Subcutaneous abdominal adipose tissue (tissue), 5 donors: ENCODE data around the gene NCSTN.

Source experiments
- H3K27ac ChIP-seq: one replicate; pipeline ENCODE4 v1.7.0; 2013; ENCODE audit warnings: low read depth, mild to moderate bottlenecking, inconsistent platforms, low read length, moderate library complexity
- H3K27me3 ChIP-seq, 5 donors: one replicate each; pipeline ENCODE4 v1.7.0; 2013; ENCODE audit warnings: low read length in 5 of 5, inconsistent platforms in 1 of 5; ENCODE audit not compliant: control insufficient read depth in 5 of 5, insufficient read depth in 4 of 5
- H3K36me3 ChIP-seq, 5 donors: one replicate each; pipeline ENCODE4 v1.7.0; 2013; ENCODE audit warnings: low read length in 5 of 5; ENCODE audit not compliant: control insufficient read depth in 5 of 5, insufficient read depth in 5 of 5
- H3K4me1 ChIP-seq, 5 donors: one replicate each; pipeline ENCODE4 v1.7.0; 2013; ENCODE audit warnings: low read length in 5 of 5, mild to moderate bottlenecking in 3 of 5, moderate library complexity in 1 of 5; ENCODE audit not compliant: control insufficient read depth in 5 of 5, insufficient read depth in 5 of 5
- H3K4me3 ChIP-seq, 5 donors: one replicate each; pipeline ENCODE4 v1.7.0; 2013; ENCODE audit warnings: low read length in 5 of 5, low read depth in 1 of 5
- H3K9ac ChIP-seq, 5 donors: one replicate each; pipeline ENCODE4 v1.7.0; 2013; ENCODE audit warnings: low read length in 5 of 5, mild to moderate bottlenecking in 4 of 5, moderate library complexity in 3 of 5
- H3K9me3 ChIP-seq, 5 donors: one replicate each; pipeline ENCODE4 v1.7.0; 2013; ENCODE audit warnings: low read length in 5 of 5; ENCODE audit not compliant: control insufficient read depth in 5 of 5
- donor health status: healthy.
- donor health status: healthy.
- donor health status: healthy.
- donor health status: healthy.
- donor health status: healthy.

Gene NCSTN

GRCh38 chr1:160367934-160368923 lies 25.0 kb downstream of the NCSTN start:
- Histone ChIP-seq H3K36me3 (no peaks in the 10 kb centered on the region), H3K4me3 (no peak overlapping the region), H3K27ac (no peak overlapping the region), H3K4me1 (peaks cover 0 to under 1% (median 0%) of the 10 kb centered on the region in 5 donors), H3K27me3 (peaks cover 0 to 4% (median 3%) of the 10 kb centered on the region in 5 donors), H3K9me3 (no peaks in the 10 kb centered on the region), H3K9ac (no peak overlapping the region)

GRCh38 chr1:160369087-160369486 lies 25.9 kb downstream of the NCSTN start:
- Histone ChIP-seq H3K4me1 (no peaks in the 10 kb centered on the region), H3K27me3 (peaks cover 0 to 4% (median 3%) of the 10 kb centered on the region in 5 donors), H3K9ac (no peak overlapping the region), H3K4me3 (no peak overlapping the region), H3K27ac (no peak overlapping the region), H3K36me3 (no peaks in the 10 kb centered on the region), H3K9me3 (no peaks in the 10 kb centered on the region)

- Histone ChIP-seq H3K9ac (no peak overlapping the region), H3K4me1 (peaks cover 0 to 12% (median 10%) of the 10 kb centered on the region in 5 donors), H3K9me3 (no peaks in the 10 kb centered on the region), H3K27ac (no peak overlapping the region), H3K27me3 (peaks cover 0 to 6% (median 3%) of the 10 kb centered on the region in 5 donors), H3K36me3 (no peaks in the 10 kb centered on the region), H3K4me3 (no peak overlapping the region)
Measured at GRCh38 chr1:160370561-160371345, 27.6 kb downstream of the NCSTN start.

GRCh38 chr1:160371346-160371631 lies 28.1 kb downstream of the NCSTN start:
- peaks cover 3 to 18% (median 15%) of the 10 kb centered on the region in 5 donors for H3K4me1 ChIP-seq
- no peaks in the 10 kb centered on the region for H3K36me3 ChIP-seq
- peaks cover 0 to 6% (median 3%) of the 10 kb centered on the region in 5 donors for H3K27me3 ChIP-seq
- H3K9me3 ChIP-seq: no peaks in the 10 kb centered on the region
- no peak overlapping the region for H3K27ac ChIP-seq
- H3K9ac ChIP-seq: no peak overlapping the region
- no peak overlapping the region for H3K4me3 ChIP-seq

GRCh38 chr1:160371756-160372155 lies 28.6 kb downstream of the NCSTN start:
- H3K36me3 ChIP-seq: no peaks in the 10 kb centered on the region
- H3K27ac ChIP-seq: no peak overlapping the region
- H3K27me3 ChIP-seq: peaks cover 0 to 6% (median 3%) of the 10 kb centered on the region in 5 donors
- no peaks in the 10 kb centered on the region for H3K9me3 ChIP-seq
- H3K4me1 ChIP-seq: peaks cover 4 to 20% (median 19%) of the 10 kb centered on the region in 5 donors
- H3K4me3 ChIP-seq: no peak overlapping the region
- no peak overlapping the region for H3K9ac ChIP-seq

GRCh38 chr1:160373696-160374095 lies 30.5 kb downstream of the NCSTN start:
- H3K4me1 ChIP-seq: peaks cover 4 to 20% (median 19%) of the 10 kb centered on the region in 5 donors
- H3K36me3 ChIP-seq: no peaks in the 10 kb centered on the region
- H3K27ac ChIP-seq: no peak overlapping the region
- H3K4me3 ChIP-seq: no peak overlapping the region
- peaks cover 0 to 2% (median 0%) of the 10 kb centered on the region in 5 donors for H3K27me3 ChIP-seq
- H3K9ac ChIP-seq: no peak overlapping the region
- no peaks in the 10 kb centered on the region for H3K9me3 ChIP-seq

- Histone ChIP-seq H3K9ac (no peak overlapping the region), H3K36me3 (no peaks in the 10 kb centered on the region), H3K4me1 (peaks cover 4 to 20% (median 19%) of the 10 kb centered on the region in 5 donors), H3K27me3 (peaks cover 0 to 2% (median 0%) of the 10 kb centered on the region in 5 donors), H3K9me3 (no peaks in the 10 kb centered on the region), H3K27ac (no peak overlapping the region), H3K4me3 (no peak overlapping the region)
Measured at GRCh38 chr1:160374306-160375110, 31.3 kb downstream of the NCSTN start.

- Histone ChIP-seq H3K4me1 (peaks cover 4 to 20% (median 19%) of the 10 kb centered on the region in 5 donors), H3K36me3 (no peaks in the 10 kb centered on the region), H3K27me3 (peaks cover 0 to 2% (median 0%) of the 10 kb centered on the region in 5 donors), H3K9ac (peak overlapping the region in 1 of 5 donors; percentile 4), H3K9me3 (no peaks in the 10 kb centered on the region), H3K27ac (no peak overlapping the region), H3K4me3 (peak overlapping the region in 2 of 5 donors; percentile 6 to 10)
Measured at GRCh38 chr1:160375788-160376524, 32.8 kb downstream of the NCSTN start.

GRCh38 chr1:160376525-160377131 lies 33.4 kb downstream of the NCSTN start:
- Histone ChIP-seq H3K27ac (no peak overlapping the region), H3K4me3 (peak overlapping the region in 1 of 5 donors; percentile 10), H3K9me3 (no peaks in the 10 kb centered on the region), H3K9ac (no peak overlapping the region), H3K27me3 (peaks cover 0 to 2% (median 0%) of the 10 kb centered on the region in 5 donors), H3K4me1 (peaks cover 4 to 20% (median 19%) of the 10 kb centered on the region in 5 donors), H3K36me3 (no peaks in the 10 kb centered on the region)
